HG03060 (cell line): ENCODE results near the gene MANBA.

Source experiments
- ATAC-seq: cut with Tn5 transposase; IDR thresholded peaks from one replicate; pipeline ENCODE4 v1.9.1; 2021; ENCODE audit warnings: low read depth, moderate number of reproducible peaks; ENCODE audit not compliant: unreplicated experiment

Gene MANBA

DNA sequence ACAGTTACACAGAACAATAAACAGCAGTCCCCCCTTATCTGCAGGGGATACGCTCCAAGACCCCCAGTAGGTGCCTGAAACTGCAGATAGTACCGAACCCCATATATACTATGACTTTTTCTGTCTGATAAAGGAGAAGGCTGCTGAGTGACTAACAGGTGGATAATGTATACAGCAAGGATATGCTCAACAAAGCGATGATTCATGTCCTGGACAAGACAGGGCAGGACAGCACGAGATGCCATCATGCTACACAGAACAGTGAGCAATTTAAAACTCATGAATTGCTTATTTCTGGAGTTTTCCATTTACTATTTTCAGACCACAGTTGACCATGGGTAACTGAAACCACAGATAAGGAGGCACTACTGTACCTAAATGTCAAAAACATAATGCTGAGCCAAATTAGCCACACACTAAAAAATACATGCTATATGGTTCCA is 76.1 kb downstream of the MANBA start:
- ATAC-seq, result no peak

DNA sequence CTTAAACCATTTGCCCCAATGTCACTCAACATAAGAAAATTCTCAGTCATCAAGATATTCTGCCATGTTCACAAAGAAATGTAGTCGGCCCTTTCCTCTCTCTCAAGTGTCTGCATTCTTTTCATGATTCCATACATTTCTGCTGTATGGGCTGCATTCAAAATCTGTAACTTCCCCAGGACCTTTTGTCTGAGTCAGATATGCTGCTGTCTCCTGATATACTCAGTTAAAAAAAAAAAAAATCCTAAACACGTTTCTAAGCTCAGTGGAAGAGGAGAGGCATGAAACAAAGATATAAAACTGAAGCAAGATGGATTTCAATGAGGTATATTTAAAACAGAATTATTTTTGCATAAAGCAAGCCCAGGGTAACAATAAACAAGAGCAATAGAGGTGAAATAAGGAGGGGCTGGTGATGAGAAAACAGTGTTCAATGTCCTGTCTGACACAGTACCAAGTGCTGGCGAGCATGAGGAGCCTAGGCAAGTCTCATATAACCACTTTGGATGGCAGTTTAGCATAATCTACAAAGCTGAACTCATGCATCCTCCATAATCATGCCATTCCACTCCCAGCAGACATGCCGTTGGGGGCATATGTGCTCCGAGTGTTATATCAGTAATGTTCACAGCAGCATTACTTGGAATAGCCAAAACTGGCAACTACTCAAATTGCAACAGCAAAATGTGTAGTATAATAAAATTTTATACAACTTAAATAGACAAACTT is 76.7 kb downstream of the MANBA start:
- ATAC-seq, result no peak

DNA sequence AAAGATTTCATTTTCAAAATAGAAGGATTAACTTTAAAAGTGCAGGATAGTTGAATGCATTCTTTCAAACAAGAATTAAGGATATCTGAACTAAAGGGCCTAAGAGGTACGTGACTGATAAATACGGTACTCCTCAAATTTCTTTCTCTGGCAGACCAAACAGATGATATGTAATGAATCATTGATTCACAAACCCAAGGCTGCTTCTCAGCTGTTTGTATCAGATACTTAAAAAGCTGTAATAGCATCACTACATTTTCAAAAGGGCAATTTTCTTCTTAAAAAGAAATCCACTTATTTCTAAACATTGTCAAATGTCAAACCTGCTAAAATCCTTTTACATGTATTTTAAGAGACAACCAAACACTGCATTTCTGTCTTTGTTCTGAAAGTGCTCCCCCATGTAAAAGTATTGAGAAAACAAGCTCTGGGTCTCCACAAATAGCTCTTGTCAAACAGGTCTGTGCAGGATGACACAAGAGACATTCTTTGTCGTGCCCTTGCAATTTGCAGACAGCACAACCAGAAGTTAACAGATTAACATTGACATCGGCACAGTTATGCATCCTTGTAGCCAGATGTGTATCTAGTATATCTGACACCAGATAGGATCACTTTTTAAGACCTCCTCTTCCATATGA is 82.0 kb downstream of the MANBA start:
- no peak for ATAC-seq

DNA sequence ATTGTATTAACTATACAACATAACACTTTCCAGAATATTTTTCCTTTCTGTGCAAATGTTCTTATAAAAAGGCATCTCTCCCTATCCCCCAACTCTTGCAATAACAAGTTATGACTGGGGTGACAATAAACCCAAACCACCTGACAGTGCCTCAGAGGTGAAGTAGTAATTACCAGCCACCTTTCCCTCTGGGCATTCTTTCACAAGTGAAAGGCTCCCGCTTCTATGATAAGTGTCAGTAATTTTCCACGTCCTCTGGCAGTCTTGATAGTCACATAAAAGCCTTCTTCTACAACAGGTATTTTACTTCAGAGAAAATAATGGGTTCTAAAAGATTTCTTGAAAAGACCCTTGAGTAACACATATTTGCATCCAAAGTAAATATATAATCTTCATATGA is 82.7 kb downstream of the MANBA start:
- ATAC-seq, result no peak

DNA sequence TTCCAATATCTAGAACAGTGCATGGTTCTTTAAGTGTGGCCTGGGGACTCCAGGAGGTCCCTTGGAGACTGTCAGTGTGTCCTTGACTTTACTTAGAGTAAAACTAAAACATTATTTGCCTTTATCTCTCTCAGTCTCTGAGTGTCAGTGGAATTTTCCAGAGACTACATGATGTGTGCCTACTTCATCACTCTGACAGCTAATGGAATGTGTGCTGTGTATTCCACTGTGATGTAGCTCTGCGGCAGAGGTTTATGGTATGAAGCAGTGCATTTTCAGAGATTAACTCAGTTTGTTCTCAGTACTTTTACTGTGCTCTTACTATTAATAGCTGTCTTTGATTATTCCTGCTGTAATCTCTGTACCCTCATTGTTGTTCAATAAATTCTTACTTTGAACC is 85.6 kb downstream of the MANBA start:
- no peak for ATAC-seq

DNA sequence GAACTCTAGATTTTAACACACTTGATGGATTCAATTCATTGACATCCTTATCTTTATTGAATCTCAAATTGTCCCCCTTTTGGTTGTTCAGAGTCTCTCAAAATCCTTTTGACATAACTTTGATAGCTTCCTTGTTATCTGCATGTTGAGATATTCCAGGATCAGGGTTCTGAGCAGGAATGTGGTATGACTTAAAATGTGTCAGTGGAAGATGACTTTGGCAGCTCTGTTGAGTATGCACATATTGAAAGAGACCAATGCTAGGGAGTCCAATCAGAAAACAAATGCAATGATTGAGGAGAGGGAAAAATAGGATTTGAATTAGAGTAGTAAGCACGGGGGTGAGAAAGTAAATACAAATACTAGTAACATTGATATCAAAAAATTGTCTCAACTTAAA is 93.8 kb downstream of the MANBA start:
- ATAC-seq, result no peak

DNA sequence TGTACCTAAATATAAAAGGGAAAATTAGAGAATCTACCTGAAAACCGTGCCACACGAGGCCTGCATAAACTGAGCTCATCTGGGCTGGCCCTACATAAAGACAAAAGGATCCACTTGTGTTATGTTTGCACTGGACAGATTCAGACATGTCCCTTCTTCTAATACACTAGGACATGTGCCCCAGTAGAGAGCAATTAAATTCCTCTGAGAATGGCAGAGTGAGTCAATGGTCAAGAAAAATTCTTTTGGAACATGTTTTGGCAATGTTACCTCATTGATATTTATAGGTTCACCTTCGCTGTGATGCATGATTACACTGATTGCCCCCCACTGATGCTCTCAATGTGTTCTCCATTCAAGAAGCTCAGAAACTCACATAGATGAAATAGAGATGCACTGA is 95.2 kb downstream of the MANBA start:
- ATAC-seq, result no peak

DNA sequence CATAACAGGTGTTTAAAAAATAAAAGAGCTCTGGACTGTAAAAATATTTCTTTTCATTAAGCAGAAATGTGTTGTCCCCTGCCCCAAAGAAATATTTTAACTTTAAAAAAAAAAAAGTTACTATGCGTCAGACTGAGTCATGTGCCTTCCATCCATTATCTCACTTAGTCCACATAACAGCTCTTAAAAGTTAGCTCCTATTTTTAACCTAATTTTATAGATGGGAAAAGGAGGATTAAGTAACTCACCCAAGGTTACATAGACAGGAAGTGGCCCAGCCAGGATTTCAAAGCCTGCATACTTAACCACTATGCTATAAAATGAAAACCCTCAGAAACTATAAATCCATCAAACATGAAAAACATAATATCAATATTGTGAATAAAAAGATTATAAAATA is 97.7 kb downstream of the MANBA start:
- ATAC-seq, result no peak

DNA sequence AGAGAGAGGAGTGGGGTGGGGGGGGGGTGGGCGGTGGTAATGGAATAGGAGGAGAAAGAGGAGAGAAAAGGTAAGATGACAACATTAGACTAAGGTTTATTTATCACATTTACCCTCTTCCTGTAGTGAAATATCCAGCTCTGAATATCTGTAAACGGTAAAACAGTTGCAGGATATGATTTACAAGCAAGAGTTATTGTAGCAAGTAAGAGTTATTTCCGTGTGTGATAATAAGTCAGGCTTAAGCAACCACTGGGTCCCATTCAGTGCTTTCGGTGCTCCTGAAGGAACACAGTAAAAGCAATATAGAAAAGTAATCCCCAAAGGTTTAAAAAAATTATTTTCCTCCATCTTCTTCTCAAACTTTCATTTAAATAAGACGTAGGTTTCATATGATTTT is 103.6 kb downstream of the MANBA start:
- no peak for ATAC-seq

DNA sequence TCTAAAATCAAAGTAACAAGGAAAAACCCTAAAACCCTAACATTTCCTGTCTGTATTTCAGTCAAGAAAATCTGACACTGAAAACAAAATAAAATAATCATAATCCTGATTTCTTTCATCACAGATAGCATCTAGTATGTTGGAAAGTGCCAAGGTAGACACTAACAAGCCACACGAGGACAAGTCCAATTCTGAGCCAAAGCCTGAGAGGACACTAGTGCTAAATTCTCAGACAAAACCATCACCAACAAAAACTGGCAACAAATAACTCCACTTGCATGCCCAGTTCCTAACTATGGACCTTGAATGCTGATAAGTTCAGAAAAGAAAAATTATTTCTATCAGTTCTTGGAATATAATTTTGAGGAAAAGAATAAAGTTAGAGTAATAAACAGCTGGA is 113.7 kb downstream of the MANBA start:
- no peak for ATAC-seq

DNA sequence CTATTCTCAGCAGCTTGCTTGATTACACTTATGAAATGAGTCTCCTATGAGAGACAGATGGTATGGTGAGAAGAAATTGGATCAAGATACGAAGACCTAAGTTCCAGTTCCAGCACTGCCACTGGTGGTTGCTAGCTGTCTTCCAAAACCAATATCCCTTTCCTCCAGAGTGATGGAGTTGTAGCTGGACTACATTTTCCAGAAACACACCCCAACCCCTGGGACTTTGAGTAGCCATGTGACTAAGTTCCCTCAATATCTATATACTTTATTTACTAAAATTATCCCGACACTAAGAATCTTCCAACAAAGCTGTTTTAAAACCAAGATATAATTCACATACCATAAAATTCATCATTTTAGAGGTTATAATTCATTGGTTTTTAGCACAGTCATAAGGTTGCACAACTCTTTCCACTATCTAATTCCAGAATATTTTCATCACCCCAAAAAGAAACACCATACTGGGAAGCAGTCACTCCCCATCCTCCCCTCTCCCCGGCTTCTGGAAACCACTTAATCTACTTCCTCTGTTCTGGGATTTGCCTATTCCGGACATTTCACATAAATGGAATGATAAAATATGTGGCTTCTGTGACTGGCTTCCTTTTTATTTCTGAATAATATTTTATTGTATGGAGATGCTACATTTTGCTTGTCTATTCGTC is 118.0 kb downstream of the MANBA start:
- ATAC-seq, result no peak

DNA sequence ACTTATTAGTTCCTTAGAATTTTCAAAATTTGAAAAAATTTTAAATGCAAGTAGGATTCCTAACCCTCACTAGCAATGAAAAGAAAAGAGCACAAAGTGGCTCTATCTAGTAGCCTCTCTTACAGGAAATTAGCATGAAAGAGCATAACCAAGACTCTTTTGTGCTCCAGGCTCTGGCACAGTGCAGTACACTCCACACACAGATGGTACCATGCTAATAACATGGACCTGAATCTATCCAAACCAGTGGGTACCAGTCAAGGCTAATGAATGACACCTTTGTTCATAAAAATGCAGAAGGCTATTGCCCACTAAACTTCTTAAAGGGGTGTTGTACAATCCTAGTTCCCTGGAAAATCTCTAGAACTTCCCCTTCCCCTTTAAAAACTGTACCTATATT is 119.0 kb downstream of the MANBA start:
- no peak for ATAC-seq

DNA sequence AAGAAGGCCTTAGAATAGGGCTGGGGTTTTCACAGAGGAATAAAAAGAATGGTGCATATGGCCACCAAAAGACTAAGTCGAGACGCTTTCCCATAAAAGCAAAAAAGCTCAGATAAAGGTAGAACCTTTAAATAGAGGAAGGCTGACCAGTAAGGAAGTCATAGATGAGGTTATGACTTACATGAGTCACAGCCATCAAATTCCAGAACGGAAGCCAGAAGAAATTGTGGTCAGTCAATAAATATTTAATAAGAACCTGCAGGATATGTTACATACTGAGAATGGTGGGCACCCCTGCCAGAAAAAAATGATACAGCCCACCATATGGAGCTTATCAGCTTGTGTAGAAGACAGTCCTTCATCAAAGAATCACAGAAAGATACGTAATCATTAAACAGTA is 120.1 kb downstream of the MANBA start:
- ATAC-seq, result no peak

DNA sequence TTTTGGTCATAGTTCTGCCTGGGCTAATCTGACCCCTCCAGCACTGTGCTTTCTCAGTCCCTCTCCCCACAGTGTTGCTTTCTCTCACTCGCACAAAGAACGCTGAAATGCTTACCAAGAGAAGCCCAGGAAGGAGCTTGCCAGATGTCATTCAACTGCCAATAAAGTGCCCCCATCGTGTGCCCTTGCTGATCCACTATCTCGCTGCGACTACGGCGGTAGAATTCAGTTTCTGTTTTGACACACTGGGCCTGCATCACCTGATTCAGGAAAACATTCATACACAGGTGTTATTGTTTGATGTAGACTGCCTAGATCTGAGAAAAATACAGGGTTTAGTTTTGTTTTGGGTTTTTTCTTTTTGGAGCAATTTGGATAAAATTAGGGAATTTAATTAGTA is 121.2 kb downstream of the MANBA start:
- no peak for ATAC-seq

DNA sequence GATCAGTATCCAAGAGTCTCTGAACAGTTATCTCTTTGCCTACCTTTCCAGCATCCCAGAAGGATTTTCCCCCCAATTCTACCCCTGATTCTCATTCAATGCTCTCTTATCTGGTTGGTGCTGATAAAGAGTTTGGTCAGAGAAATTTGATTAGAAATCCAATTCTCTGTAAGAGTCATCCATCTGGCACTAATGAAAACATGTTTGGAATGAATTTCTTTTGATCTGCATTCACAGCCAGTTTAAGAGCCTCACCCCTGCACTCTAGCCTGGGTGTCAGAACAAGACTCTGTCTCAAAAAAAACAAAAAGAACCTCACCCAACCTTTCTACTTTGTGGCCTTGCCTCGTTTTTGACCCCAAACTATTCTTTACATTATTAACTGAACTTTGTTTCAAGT is 122.1 kb downstream of the MANBA start:
- ATAC-seq, result no peak

DNA sequence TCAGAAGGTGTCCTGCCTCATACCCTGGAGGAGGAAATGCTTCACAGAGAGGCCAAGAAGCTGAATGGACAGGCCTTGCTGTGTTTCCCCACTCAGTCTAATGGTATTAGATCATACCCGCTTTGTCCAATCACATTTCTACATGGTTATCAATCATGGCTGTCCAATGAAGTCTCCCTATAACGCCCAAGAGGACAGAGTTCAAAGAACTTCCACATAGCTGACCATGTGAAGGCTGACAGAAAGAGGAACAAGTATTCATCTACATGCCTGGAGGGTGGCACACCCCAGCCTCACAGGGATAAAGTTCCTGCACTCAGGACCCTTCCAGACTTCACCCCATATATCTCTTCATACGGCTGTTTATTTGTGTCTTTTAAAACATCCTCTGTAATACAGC is 123.4 kb downstream of the MANBA start:
- ATAC-seq, result no peak

DNA sequence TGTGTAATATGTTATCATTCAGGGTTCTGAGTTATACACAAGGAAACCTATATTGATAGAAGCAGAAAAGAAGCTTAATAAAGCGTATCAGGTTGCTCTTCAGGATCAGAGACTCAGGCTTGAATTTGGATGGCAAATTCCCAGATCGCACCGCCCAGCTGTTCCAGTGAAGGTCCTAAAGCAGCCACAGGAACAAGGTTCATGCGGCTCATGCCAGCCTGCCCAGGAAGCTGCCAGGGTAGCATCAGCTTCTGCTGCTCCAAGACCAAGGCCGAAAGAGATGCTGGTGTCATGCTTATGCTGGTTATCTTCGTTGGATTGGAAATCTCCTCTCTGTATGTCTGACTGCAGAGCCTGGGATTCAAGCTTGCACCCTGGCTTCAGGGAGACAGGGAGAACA is 127.7 kb downstream of the MANBA start:
- no peak for ATAC-seq

DNA sequence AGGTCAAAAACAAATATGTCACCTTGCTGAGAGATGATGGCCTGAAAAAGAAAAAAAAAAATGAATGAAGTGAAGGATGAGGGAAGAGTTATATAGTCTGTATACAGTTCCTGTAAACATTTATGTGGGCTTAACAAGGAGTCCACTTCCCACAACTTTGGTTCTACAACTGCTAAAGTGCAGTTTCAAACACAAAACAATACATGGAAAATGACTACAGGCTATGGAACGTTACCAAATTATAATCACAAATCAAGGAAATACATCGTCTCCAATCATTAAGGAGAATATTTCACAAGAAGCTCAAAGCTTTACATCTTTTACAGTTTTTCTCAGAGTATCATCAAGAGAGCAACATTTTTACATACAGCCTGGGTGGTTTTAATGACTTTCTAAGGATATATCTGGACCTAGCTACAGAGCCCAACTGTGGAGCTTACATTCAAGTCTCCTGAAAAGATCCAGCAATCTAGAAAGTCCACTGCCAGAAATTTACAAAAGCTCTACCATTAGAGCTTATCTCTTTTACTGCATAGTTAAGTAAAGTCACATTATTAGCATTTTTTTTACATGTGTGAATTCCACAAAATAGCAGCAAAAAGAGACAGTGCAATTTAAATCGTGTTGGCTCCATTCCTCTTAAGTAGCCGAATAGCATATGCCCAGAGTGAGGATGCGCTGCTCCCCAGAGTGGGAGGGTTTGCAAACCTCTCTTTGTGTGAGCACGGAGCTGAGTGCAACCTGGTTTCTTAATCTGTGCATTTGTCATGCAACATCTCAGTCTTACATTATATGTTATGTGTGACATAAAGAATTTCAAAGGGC is 128.3 kb downstream of the MANBA start:
- ATAC-seq, result no peak

DNA sequence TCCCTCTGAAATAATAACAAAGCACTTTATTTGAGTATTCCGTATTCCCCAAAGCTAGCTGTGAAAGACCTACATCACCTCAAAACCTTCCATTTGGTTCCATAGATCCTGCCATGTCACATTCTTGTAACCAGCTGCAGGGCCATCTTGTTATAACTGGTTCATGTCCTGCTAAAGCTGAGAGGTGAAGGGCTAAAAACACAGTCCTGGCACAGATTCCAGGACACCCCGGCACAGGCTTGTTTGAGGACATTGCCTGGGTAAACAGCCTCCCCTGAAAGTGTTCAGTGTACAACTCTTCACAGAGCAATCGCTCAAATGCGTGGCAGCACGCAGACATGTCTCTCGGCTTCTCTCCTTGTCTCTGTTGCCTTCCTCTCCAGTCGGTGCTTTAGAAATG is 129.2 kb downstream of the MANBA start:
- ATAC-seq, result no peak

DNA sequence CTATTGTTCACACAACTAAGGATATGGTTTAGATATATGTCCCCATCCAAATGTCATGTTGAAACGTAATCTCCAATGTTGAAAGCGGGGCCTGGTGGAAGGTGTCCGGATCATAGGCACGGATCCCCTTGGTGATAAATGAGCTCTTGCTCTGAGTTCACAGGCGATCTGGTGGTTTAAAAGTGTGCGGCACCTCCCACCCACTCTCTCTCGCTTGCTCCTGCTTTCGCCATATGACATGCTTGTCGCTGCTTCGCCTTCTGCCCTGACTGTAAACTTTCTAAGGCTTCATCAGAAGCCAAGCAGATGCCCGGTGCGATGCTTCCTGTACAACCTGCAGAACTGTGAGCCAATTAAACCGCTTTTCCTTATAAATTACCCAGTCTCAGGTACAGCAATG is 131.1 kb downstream of the MANBA start:
- ATAC-seq, result no peak
